Spleen (tissue), 11 donors: ENCODE data around the gene LARP7. TPM values are rescaled to one million over a fixed set of nuclear protein-coding genes. Genes with fewer than 3 reads are reported as not detected.

ENCODE experiments used
- DNase-seq: peaks from one replicate; pipeline ENCODE4 v3.0.0-alpha.2; 2020
- H3K27ac ChIP-seq, 8 donors: fragments of 200-600 bp; sonication (generic) in 7 of 8; 1 replicate in 4 of 8; 2 replicates in 4 of 8; pipeline versions ENCODE4 v1.5.0 to v1.8.0; 2016 to 2021; ENCODE audit warnings: inconsistent platforms in 4 of 8, mild to moderate bottlenecking in 4 of 8, moderate library complexity in 1 of 8
- H3K27me3 ChIP-seq, 7 donors: fragments of 200-600 bp; sonication (generic) in 6 of 7; replicated peaks in 1 of 7; 1 replicate in 4 of 7; 2 replicates in 3 of 7; pipeline versions ENCODE4 v1.5.0 to v1.8.0; 2016 to 2021; ENCODE audit warnings: inconsistent platforms in 3 of 7, mild to moderate bottlenecking in 1 of 7
- H3K36me3 ChIP-seq, 6 donors: fragments of 200-600 bp; sonication (generic) in 5 of 6; 1 replicate in 4 of 6; 2 replicates in 2 of 6; pipeline versions ENCODE4 v1.5.0 to v1.8.0; 2016 to 2021; ENCODE audit warnings: inconsistent platforms in 2 of 6
- H3K4me1 ChIP-seq, 6 donors: fragments of 200-600 bp; sonication (generic) in 5 of 6; 1 replicate in 3 of 6; 2 replicates in 3 of 6; pipeline versions ENCODE4 v1.5.0 to v1.8.0; 2016 to 2021; ENCODE audit warnings: inconsistent platforms in 3 of 6
- H3K4me3 ChIP-seq, 8 donors: fragments of 200-600 bp; sonication (generic) in 7 of 8; 1 replicate in 4 of 8; 2 replicates in 4 of 8; pipeline versions ENCODE4 v1.5.0 to v1.8.0; 2016 to 2021; ENCODE audit warnings: inconsistent platforms in 4 of 8, mild to moderate bottlenecking in 4 of 8, moderate library complexity in 2 of 8
- H3K9me3 ChIP-seq, 8 donors: fragments of 200-600 bp; sonication (generic) in 7 of 8; 1 replicate in 4 of 8; 2 replicates in 4 of 8; pipeline versions ENCODE4 v1.5.0 to v1.8.0; 2016 to 2021; ENCODE audit warnings: inconsistent platforms in 4 of 8
- POLR2A ChIP-seq, 3 donors: fragments of 450-650 bp; IDR thresholded peaks; one replicate each; pipeline ENCODE4 v1.5.1; 2017; ENCODE audit warnings: antibody characterized with exemption in 3 of 3, mild to moderate bottlenecking in 1 of 3
- POLR2AphosphoS5 ChIP-seq, 3 donors: sonication (generic); formaldehyde crosslinking; IDR thresholded peaks; one replicate each; pipeline ENCODE4 v1.5.1; 2017; ENCODE audit warnings: antibody characterized with exemption in 3 of 3
- WGBS, 5 donors: extraction: QIAGEN DNeasy Blood & Tissue Kit in 3 of 5; methylation state at CpG; one replicate each; pipeline versions ENCODE4 v1.1.5 to v1.1.7; 2013 to 2018; 5-methylcytosine and 5-hydroxymethylcytosine counted together
- intact Hi-C: fragments of 100-400 bp; cut with DNase I; formaldehyde crosslinking; loops from one replicate; pipeline ENCODE4 v1.15.0; 2023; ENCODE audit warnings: low total_unique reads
- microRNA-seq, 3 donors: library from miRNA; unstranded; fragments of <30 nt; microRNA quantifications; one replicate each; pipeline versions ENCODE4 to v1.1.0, GENCODE V29; 2019 to 2020
- polyA plus RNA-seq, 3 donors: library from polyadenylated mRNA; stranded (reverse); fragments of 200-250 nt; gene quantifications; one replicate each; pipeline ENCODE4 v1.2.1, GENCODE V29; 2013
- small RNA-seq, 4 donors: library from RNA; depleted of rRNA; stranded (forward); fragments of <200 nt; gene quantifications; one replicate each; pipeline ENCODE3, GENCODE V24; 2016
- total RNA-seq, 7 donors: library from RNA; depleted of rRNA in 3 of 7; stranded (reverse); fragments of >200 nt in 3 of 7; fragmentation: NEBNext Ultra II Directional in 4 of 7; extraction: Animal tissue kit (Norgen Biotek cat#: 25700) in 4 of 7; gene quantifications; one replicate each; pipeline versions ENCODE4 v1.1.0 to v1.2.1, GENCODE V29; 2016 to 2021
- TF ChIP-seq, protein P1 (sequence below), 11 experiments: fragments of 200-600 bp in 7 of 11; fragments of 450-650 bp in 4 of 11; sonication (generic) in 4 of 11; IDR thresholded peaks in 8 of 11; conservative IDR thresholded peaks in 3 of 11; 1 replicate in 7 of 11; 2 replicates in 4 of 11; pipeline versions ENCODE4 v1.4.0 to v1.8.0; 2016 to 2021; ENCODE audit warnings: antibody characterized with exemption in 11 of 11, inconsistent platforms in 4 of 11, mild to moderate bottlenecking in 1 of 11
- donor health status: healthy with polysubstance abuse.
- donor health status: DM: no; HTN: no; CAD: no; lungs with moderate emphysema.
- donor health status: DM: no; HTN: no; CAD: no.
- donor health status: Bipolar disorder and iron deficiency.
- donor health status: healthy.
- donor health status: DM: no; HTN: no; CAD: no.
- donor health status: DM: yes; HTN: yes; CAD: no.

LARP7 gene
- total and polyA plus RNA-seq, 10 donors, result 35.4 to 59.5 (median 45.9) TPM

DNA sequence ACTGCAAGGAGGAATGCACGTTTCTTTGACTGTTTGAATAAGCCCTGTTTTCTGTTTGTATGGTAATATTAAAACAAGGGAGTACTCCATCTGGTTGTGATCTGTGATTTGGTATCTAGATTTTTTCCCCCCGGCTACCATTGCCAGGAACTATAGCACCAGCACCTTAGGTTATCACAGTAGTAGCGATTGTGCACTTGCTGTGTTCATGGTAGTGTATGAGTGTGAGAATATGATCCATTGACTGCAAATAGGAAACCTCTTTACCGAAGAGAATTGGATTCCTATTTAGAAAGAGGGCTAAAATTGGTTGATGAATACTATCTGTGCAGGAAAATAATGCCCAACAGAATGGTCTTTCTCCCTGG is 69.9 kb downstream of the LARP7 start:
- TF ChIP-seq, protein P1, sequence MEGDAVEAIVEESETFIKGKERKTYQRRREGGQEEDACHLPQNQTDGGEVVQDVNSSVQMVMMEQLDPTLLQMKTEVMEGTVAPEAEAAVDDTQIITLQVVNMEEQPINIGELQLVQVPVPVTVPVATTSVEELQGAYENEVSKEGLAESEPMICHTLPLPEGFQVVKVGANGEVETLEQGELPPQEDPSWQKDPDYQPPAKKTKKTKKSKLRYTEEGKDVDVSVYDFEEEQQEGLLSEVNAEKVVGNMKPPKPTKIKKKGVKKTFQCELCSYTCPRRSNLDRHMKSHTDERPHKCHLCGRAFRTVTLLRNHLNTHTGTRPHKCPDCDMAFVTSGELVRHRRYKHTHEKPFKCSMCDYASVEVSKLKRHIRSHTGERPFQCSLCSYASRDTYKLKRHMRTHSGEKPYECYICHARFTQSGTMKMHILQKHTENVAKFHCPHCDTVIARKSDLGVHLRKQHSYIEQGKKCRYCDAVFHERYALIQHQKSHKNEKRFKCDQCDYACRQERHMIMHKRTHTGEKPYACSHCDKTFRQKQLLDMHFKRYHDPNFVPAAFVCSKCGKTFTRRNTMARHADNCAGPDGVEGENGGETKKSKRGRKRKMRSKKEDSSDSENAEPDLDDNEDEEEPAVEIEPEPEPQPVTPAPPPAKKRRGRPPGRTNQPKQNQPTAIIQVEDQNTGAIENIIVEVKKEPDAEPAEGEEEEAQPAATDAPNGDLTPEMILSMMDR (IDR thresholded peaks at IDR 0.05 in 8 of 11, conservative IDR thresholded peaks at IDR 0.05 in 3 of 11), result no peak
- no peak for TF ChIP-seq POLR2AphosphoS5 (IDR thresholded peaks at IDR 0.05)
- no peak for TF ChIP-seq POLR2A (IDR thresholded peaks at IDR 0.05)
- Histone ChIP-seq H3K9me3 (no peaks in the 10 kb centered on the region), H3K36me3 (no peaks in the 10 kb centered on the region), H3K27me3 (peaks cover 3 to 97% (median 39%) of the 10 kb centered on the region in 7 donors), H3K4me3 (peak overlapping the region in 5 of 8 donors; percentile 45 to 76 (median 52)), H3K27ac (no peak overlapping the region), H3K4me1 (peaks cover 3 to 19% (median 18%) of the 10 kb centered on the region in 6 donors)
- DNase-seq, result no peak
- intact Hi-C loops, result no loop called here
- 7 to 15% (median 9%) methylated on average over 4 of the region's 4 CpGs for WGBS, 5 donors

Small RNA genes lying within 50 kb of the gene (microRNA-seq; reads per million reads assigned to microRNA genes)
- 0 to 0.72 (median 0.57) reads per million in 3 donors for gene MIR302A
- 0 to 0.57 (median 0.35) reads per million in 3 donors for gene MIR302B
- gene MIR302C, result 0 reads per million in 3 donors
- gene MIR302D, result 0 reads per million in 3 donors
- 0 reads per million in 3 donors for gene MIR367

Small RNA genes lying within 50 kb of the gene (small RNA-seq; reads per million reads assigned to genes)
- gene MIR302A, result 0 reads per million in 4 donors
- 0 reads per million in 4 donors for gene MIR302C
- gene MIR302D, result 0 reads per million in 4 donors
- gene MIR367, result 0 to 0.45 (median 0) reads per million in 4 donors
- 0 reads per million in 4 donors for gene WRBP1

Other genes with a start within 250 kb of the LARP7 start
- not detected for gene NEUROG2, start 121.0 kb upstream of the LARP7 start, total RNA-seq
- not detected for gene NEUROG2, start 121.0 kb upstream of the LARP7 start, polyA plus RNA-seq
- gene ZGRF1, start 234 bp upstream of the LARP7 start, total RNA-seq, result 10 to 100 TPM in 5 of 7 donors, 1 to 10 TPM in 2; 8.5 to 20.8 (median 12.8) TPM
- 1 to 10 TPM; 4.4 to 7.3 (median 5.4) TPM for gene ZGRF1, start 234 bp upstream of the LARP7 start, polyA plus RNA-seq